H1 (cell line): ENCODE results near the gene MVD. TPM values are rescaled to one million over a fixed set of nuclear protein-coding genes. Genes with fewer than 3 reads are reported as not detected.

ENCODE experiments used
- CHD7 ChIP-seq: fragments of 300-600 bp; sonication (generic); IDR thresholded peaks from 2 replicates; pipeline ENCODE4 v1.7.1; 2012; ENCODE audit warnings: low read length, moderate library complexity, mild to moderate bottlenecking, inconsistent platforms; ENCODE audit not compliant: insufficient replicate concordance
- EGR1 ChIP-seq: IDR thresholded peaks from 2 replicates; pipeline ENCODE4 v1.6.1; 2011; ENCODE audit warnings: low read depth, low read length, borderline replicate concordance
- GTF2F1 ChIP-seq: IDR thresholded peaks from 2 replicates; pipeline ENCODE4 v1.6.1; 2012; ENCODE audit warnings: low read depth, low read length, improper control_type of control experiment, borderline replicate concordance
- HDAC2 ChIP-seq, 2 experiments: fragments of 300-600 bp in 1 of 2; sonication (generic) in 1 of 2; IDR thresholded peaks; 2 replicates each; pipeline ENCODE4 v1.6.1; 2011 to 2012; ENCODE audit warnings: low read depth in 2 of 2, low read length in 2 of 2, mild to moderate bottlenecking in 2 of 2, moderate library complexity in 2 of 2, borderline replicate concordance in 1 of 2, inconsistent platforms in 1 of 2
- KDM1A ChIP-seq: fragments of 200-600, 300-600 bp; sonication (generic); IDR thresholded peaks from 2 replicates; pipeline ENCODE4 v1.7.1; 2016; ENCODE audit warnings: mild to moderate bottlenecking, low read length, borderline replicate concordance
- RFX5 ChIP-seq: IDR thresholded peaks from 2 replicates; pipeline ENCODE4 v1.6.1; 2011; ENCODE audit warnings: low read depth, low read length, improper control_type of control experiment, borderline replicate concordance
- SIN3A ChIP-seq, 2 experiments: IDR thresholded peaks in 1 of 2; conservative IDR thresholded peaks in 1 of 2; 2 replicates each; pipeline ENCODE4 v1.6.1; 2011 to 2012; ENCODE audit warnings: low read length in 2 of 2, improper control_type of control experiment in 1 of 2, low read depth in 1 of 2, mild to moderate bottlenecking in 1 of 2
- SRF ChIP-seq: IDR thresholded peaks from 2 replicates; pipeline ENCODE4 v1.6.1; 2011; ENCODE audit warnings: mild to moderate bottlenecking, low read depth, low read length, moderate library complexity
- TCF12 ChIP-seq: IDR thresholded peaks from 2 replicates; pipeline ENCODE4 v1.6.1; 2011; ENCODE audit warnings: low read depth, mild to moderate bottlenecking, low read length
- polyA plus RNA-seq, 7 experiments: library from polyadenylated mRNA; depleted of rRNA in 3 of 7; stranded (reverse) in 5 of 7; unstranded in 2 of 7; fragments of >200 nt in 5 of 7; fragments of 200-250 nt in 2 of 7; gene quantifications; 1 replicate in 5 of 7; 2 replicates in 1 of 7; 4 replicates in 1 of 7; pipeline versions ENCODE4 v1.2.1 to v1.2.3, GENCODE V29; 2011 to 2013; ENCODE audit warnings: missing spikeins in 2 of 7, mixed read lengths in 2 of 7
- total RNA-seq: library from RNA; stranded (reverse); fragmentation: NEBNext Ultra II Directional; extraction: Animal tissue kit (Norgen Biotek cat#: 25700); gene quantifications from 2 replicates; pipeline ENCODE4 v1.2.1, GENCODE V29; 2021

The MVD gene
- total and polyA plus RNA-seq, 2 of the 8 experiments (the other 6 are each of a cell fraction or from before 2014, with no cell fraction given), result 47.2 to 77.3 TPM

- TF ChIP-seq CHD7 (no peak), GTF2F1 (no peak), KDM1A (no peak), TCF12 (no peak), HDAC2 (IDR thresholded peaks at IDR 0.05; ENCODE audit: borderline replicate concordance in 1 of 2, low read depth in 2 of 2, low read length in 2 of 2) (no peak), SRF (no peak), RFX5 (no peak), SIN3A (conservative IDR thresholded peaks at IDR 0.05 in 1 of 2, IDR thresholded peaks at IDR 0.05 in 1 of 2; ENCODE audit: low read depth in 1 of 2, low read length in 2 of 2) (no peak), EGR1 (no peak)
These were observed 42.8 kb downstream of the MVD start (continued) for GRCh38 chr16:88619859-88620815.
